RWPE2 (cell line): ENCODE measurements around the gene SPEG.
A peak's percentile ranks its signal among the peaks of the same experiment; 100 is the strongest.

Source experiments
- ATAC-seq: fragments of 200-7000 bp; cut with Tn5 transposase; 3 replicates; pipeline ENCODE4 v1.9.1; 2021; ENCODE audit warnings: low read depth
- DNase-seq: peaks from one replicate; pipeline ENCODE4 v3.0.0-alpha.2; 2020; ENCODE audit warnings: low spot score
- H3K27ac ChIP-seq: fragments of 450-650 bp; 2 replicates; pipeline ENCODE4 v1.5.1; 2017; ENCODE audit warnings: mild to moderate bottlenecking; ENCODE audit not compliant: poor library complexity, severe bottlenecking
- H3K27me3 ChIP-seq: fragments of 250-450 bp; sonication (Bioruptor Pico); 2 replicates; pipeline ENCODE4 v1.5.1; 2021; ENCODE audit warnings: mild to moderate bottlenecking, moderate library complexity; ENCODE audit not compliant: insufficient read depth, poor library complexity, severe bottlenecking
- H3K36me3 ChIP-seq: fragments of 250-450 bp; sonication (Bioruptor Pico); 2 replicates; pipeline ENCODE4 v1.5.1; 2020; ENCODE audit warnings: low read depth, mild to moderate bottlenecking, moderate library complexity
- H3K4me1 ChIP-seq: fragments of 250-450 bp; sonication (Bioruptor Pico); 2 replicates; pipeline ENCODE4 v1.5.1; 2021; ENCODE audit warnings: mild to moderate bottlenecking, moderate library complexity; ENCODE audit not compliant: insufficient read depth, poor library complexity, severe bottlenecking
- H3K4me3 ChIP-seq: fragments of 250-450 bp; sonication (Bioruptor Pico); 2 replicates; pipeline ENCODE4 v1.5.1; 2021; ENCODE audit warnings: mild to moderate bottlenecking, moderate library complexity; ENCODE audit not compliant: severe bottlenecking
- H3K9me3 ChIP-seq: fragments of 250-450 bp; sonication (Bioruptor Pico); 2 replicates; pipeline ENCODE4 v1.5.1; 2021; ENCODE audit warnings: mild to moderate bottlenecking, moderate library complexity; ENCODE audit not compliant: severe bottlenecking
- TF ChIP-seq, protein P1 (sequence below): fragments of 450-650 bp; IDR thresholded peaks from one replicate; pipeline ENCODE4 v1.5.1; 2017; ENCODE audit warnings: mild to moderate bottlenecking, moderate library complexity; ENCODE audit not compliant: poor library complexity, severe bottlenecking

SPEG gene

DNA sequence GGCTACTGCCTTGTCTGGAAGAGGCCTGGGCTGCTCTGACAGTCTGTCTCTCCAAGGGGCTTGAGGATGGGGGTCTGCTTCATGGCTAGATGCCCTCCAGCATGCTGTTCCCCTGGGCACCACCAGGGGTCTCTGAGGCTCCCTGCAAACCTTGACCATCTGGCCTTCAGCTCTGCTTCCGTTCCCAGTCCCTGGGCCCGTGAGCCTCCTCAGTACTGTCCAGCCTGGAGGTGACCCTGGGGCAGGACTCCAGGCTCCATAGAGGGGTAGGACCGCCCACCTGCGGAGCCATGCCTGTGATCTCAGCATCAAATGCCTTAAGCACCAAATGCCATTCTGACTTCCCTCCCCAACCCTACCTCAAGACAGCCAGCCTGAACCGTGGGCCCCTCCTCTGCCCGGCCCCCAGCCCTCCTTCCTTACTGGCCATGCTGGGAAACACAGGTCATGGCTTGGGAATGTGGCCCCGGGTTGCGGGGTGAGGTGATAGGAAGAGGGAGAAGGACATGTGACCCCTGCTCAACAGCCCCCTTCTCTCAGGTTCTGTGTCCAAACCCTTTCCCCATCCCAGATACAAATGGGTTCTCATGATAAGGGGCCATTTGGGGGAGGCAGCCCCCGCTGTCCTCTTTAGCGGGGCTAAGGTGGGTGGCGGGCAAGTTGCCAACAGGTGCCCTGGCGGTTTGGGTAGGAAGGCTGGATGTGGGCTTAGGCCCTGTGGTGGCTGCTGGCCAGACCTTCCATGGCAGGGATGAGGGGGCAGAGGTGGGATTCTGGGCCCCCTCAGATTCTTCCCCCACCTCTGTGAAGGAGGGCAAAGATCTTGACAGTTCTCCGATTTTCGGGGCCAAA lies 25.0 kb downstream of the SPEG start:
- H3K27me3 ChIP-seq, result no peaks in the 10 kb centered on the region
- no peaks in the 10 kb centered on the region for H3K9me3 ChIP-seq
- H3K4me1 ChIP-seq, result peaks cover 4% of the 10 kb centered on the region
- DNase-seq, result no peak
- ATAC-seq, result peak; percentile 61
- peaks cover 10% of the 10 kb centered on the region; the same call in 1 of the 2 replicates for H3K36me3 ChIP-seq
- H3K4me3 ChIP-seq, result no peak overlapping the region
- TF ChIP-seq, protein P1, sequence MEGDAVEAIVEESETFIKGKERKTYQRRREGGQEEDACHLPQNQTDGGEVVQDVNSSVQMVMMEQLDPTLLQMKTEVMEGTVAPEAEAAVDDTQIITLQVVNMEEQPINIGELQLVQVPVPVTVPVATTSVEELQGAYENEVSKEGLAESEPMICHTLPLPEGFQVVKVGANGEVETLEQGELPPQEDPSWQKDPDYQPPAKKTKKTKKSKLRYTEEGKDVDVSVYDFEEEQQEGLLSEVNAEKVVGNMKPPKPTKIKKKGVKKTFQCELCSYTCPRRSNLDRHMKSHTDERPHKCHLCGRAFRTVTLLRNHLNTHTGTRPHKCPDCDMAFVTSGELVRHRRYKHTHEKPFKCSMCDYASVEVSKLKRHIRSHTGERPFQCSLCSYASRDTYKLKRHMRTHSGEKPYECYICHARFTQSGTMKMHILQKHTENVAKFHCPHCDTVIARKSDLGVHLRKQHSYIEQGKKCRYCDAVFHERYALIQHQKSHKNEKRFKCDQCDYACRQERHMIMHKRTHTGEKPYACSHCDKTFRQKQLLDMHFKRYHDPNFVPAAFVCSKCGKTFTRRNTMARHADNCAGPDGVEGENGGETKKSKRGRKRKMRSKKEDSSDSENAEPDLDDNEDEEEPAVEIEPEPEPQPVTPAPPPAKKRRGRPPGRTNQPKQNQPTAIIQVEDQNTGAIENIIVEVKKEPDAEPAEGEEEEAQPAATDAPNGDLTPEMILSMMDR, result peak; percentile 82
- H3K27ac ChIP-seq, result no peak overlapping the region

DNA sequence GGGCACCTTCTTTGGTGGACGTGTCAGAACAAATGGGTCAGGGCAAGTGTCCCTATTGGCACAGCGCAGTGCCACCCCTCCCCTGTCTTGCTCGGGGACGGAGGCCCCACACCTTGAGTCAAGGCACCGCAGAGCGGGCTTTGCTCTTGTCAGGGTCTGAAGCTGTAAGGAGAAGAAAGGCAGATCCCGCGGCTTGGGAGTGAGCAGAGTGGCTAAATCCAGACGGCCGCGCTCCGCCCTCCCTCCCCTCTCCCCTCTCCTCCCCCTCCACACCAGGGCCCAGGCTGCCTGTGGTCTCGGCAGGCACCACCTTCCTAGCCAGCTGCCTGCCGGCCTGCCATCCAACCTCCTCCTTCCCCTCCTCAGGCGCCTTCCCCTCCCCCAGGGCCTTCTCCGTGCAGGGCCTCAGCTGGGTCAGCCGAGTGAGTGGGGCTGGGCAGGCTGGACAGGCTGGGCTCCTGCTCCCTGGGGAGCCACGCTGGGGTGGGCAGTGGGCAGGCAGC lies 25.8 kb downstream of the SPEG start:
- ATAC-seq, result no peak
- Histone ChIP-seq H3K4me3 (no peak overlapping the region), H3K4me1 (peaks cover 4% of the 10 kb centered on the region), H3K27me3 (no peaks in the 10 kb centered on the region), H3K9me3 (no peaks in the 10 kb centered on the region), H3K36me3 (peaks cover 10% of the 10 kb centered on the region; the same call in 1 of the 2 replicates), H3K27ac (no peak overlapping the region)
- DNase-seq, result no peak
- TF ChIP-seq, protein P1, result no peak

DNA sequence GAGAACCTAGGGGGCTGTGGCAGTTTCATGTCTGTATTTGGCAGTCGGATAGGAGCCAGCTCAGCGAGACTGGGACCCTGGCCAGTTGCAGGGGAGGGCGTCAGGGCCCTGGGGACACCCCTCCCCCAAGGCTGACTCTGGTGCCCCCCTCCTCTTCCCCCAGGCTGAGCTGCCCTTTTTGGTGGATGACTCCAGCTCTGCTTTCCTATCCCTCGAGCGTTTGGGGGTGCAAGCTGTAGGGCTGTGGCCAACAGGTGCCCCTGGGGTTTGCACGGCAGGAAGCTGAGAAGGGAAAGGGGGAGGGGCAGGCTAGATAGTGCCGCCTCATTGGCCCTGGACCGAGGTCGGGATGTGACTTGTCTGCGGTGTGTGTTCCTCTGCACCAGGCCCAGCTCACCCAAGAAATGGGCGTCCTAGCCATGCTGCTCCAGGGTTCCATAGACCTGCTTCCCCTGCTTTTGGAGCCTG lies 26.4 kb downstream of the SPEG start:
- no peak for DNase-seq
- Histone ChIP-seq H3K9me3 (no peaks in the 10 kb centered on the region), H3K4me3 (no peak overlapping the region), H3K27ac (no peak overlapping the region), H3K27me3 (no peaks in the 10 kb centered on the region), H3K4me1 (peaks cover 4% of the 10 kb centered on the region), H3K36me3 (peaks cover 10% of the 10 kb centered on the region; the same call in 1 of the 2 replicates)
- TF ChIP-seq, protein P1, result no peak
- no peak for ATAC-seq

DNA sequence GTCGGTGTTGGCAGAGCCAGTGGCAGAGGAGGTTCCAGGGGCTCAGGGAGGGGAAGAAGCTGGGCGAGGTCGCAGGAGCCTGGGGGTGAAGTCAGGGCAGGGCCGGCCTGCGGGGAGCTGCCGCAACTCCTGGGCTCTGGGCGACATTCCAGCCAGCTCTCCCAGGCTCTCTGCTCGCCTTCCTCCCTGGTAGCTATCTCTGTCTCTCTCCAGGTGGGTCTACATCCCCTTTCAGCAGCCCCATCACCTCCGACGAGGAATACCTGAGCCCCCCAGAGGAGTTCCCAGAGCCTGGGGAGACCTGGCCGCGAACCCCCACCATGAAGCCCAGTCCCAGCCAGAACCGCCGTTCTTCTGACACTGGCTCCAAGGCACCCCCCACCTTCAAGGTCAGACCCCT lies 27.0 kb downstream of the SPEG start:
- no peak for ATAC-seq
- Histone ChIP-seq H3K27ac (no peak overlapping the region), H3K4me1 (peaks cover 9% of the 10 kb centered on the region)

More for the DNA sequence above, 27.0 kb downstream of the SPEG start:
- TF ChIP-seq, protein P1, result no peak
- H3K27me3 ChIP-seq, result no peaks in the 10 kb centered on the region
- DNase-seq, result no peak
- H3K36me3 ChIP-seq, result peaks cover 10% of the 10 kb centered on the region; the same call in 1 of the 2 replicates
- H3K9me3 ChIP-seq, result no peaks in the 10 kb centered on the region
- H3K4me3 ChIP-seq, result no peak overlapping the region
